ENCODE measurements around the gene MCRS1. TPM values are rescaled to one million over a fixed set of nuclear protein-coding genes. Genes with fewer than 3 reads are reported as not detected.

The MCRS1 gene
- total RNA-seq, 4 donors from 2014 or later: 20.0 to 81.2 (median 50.4) TPM

Small RNA genes within 50 kb of the gene (small RNA-seq; reads per million reads assigned to genes)
- gene POLR2KP1: not detected
- not detected for gene RNU6-834P

Other genes starting within 250 kb of the MCRS1 start
- gene TROAP, start 244.9 kb downstream of the MCRS1 start, total RNA-seq: 10 to 100 TPM in 1 of 4 donors, 1 to 10 TPM in 1, not detected in 2; 1.8 to 10.2 TPM
- 1 to 10 TPM in 1 of 4 donors, not detected in 3; 1.7 TPM for gene C1QL4, start 231.0 kb downstream of the MCRS1 start, total RNA-seq
- gene DNAJC22, start 221.3 kb downstream of the MCRS1 start, total RNA-seq: 1 to 10 TPM in 1 of 4 donors, not detected in 3; 4.5 TPM
- 10 to 100 TPM in 2 of 4 donors, 1 to 10 TPM in 2; 3.3 to 46.0 (median 16.0) TPM for gene SPATS2, start 200.7 kb downstream of the MCRS1 start, total RNA-seq
- 1 to 10 TPM in 1 of 4 donors, under 1 TPM in 2, not detected in 1; under 0.01 to 1.7 (median 0.43) TPM for gene KCNH3, start 29.1 kb downstream of the MCRS1 start, total RNA-seq
- gene FAM186B, start 37.5 kb upstream of the MCRS1 start, total RNA-seq: under 1 TPM in 3 of 4 donors, not detected in 1; 0.21 to 0.77 (median 0.30) TPM
- gene PRPF40B, start 55.4 kb upstream of the MCRS1 start, total RNA-seq: 10 to 100 TPM; 17.4 to 72.9 (median 25.4) TPM
- gene FMNL3, start 139.3 kb upstream of the MCRS1 start, total RNA-seq: 10 to 100 TPM in 2 of 4 donors, 1 to 10 TPM in 2; 3.3 to 45.7 (median 20.4) TPM
- 100 to 1,000 TPM; 201 to 298 (median 263) TPM for gene TMBIM6, start 173.4 kb upstream of the MCRS1 start, total RNA-seq